Myocyte (in vitro differentiated cells): Measurements from ENCODE around the gene FKBP11. TPM values are rescaled to one million over a fixed set of nuclear protein-coding genes. Genes with fewer than 3 reads are reported as not detected.

Experiments used
- total RNA-seq: library from RNA; depleted of rRNA; stranded (reverse); fragments of >200 nt; gene quantifications from 2 replicates; pipeline ENCODE4 v1.2.3, GENCODE V29; 2014

The FKBP11 gene
- total RNA-seq, 1 donor from 2014 or later: 8.0 TPM

Other genes starting within 250 kb of the FKBP11 start
- 25.4 and 54.8 TPM in 2 replicates for gene KANSL2, start 243.3 kb downstream of the FKBP11 start, total RNA-seq
- 35.1 and 37.5 TPM in 2 replicates for gene CCNT1, start 208.8 kb downstream of the FKBP11 start, total RNA-seq
- 32.9 and 44.2 TPM in 2 replicates for gene ADCY6, start 136.4 kb downstream of the FKBP11 start, total RNA-seq
- 8.5 and 9.0 TPM in 2 replicates for gene CACNB3, start 107.0 kb downstream of the FKBP11 start, total RNA-seq
- gene DDX23, start 73.3 kb downstream of the FKBP11 start, total RNA-seq: 60.4 and 61.2 TPM in 2 replicates
- gene RND1, start 59.6 kb downstream of the FKBP11 start, total RNA-seq: not detected in 2 replicates
- gene ARF3, start 32.0 kb upstream of the FKBP11 start, total RNA-seq: 47.6 and 54.1 TPM in 2 replicates
- 0.83 and 1.4 TPM in 2 replicates for gene WNT10B, start 46.2 kb upstream of the FKBP11 start, total RNA-seq
- gene WNT1, start 52.8 kb upstream of the FKBP11 start, total RNA-seq: not detected in 2 replicates
- 3.4 and 12.3 TPM in 2 replicates for gene DDN, start 73.9 kb upstream of the FKBP11 start, total RNA-seq
- gene PRKAG1, start 93.3 kb upstream of the FKBP11 start, total RNA-seq: 67.0 and 76.0 TPM in 2 replicates
- 26.6 and 32.2 TPM in 2 replicates for gene KMT2D, start 135.3 kb upstream of the FKBP11 start, total RNA-seq
- 1.2 TPM in 1 of 2 replicates, not detected in the other for gene RHEBL1, start 144.5 kb upstream of the FKBP11 start, total RNA-seq
- 0.21 and 0.27 TPM in 2 replicates for gene DHH, start 169.3 kb upstream of the FKBP11 start, total RNA-seq
- gene LMBR1L, start 185.4 kb upstream of the FKBP11 start, total RNA-seq: 27.0 and 27.5 TPM in 2 replicates
- 1,860 and 2,094 TPM in 2 replicates for gene TUBA1B, start 205.9 kb upstream of the FKBP11 start, total RNA-seq